PC-9 (cell line): ENCODE data around the gene FITM1. TPM values are rescaled to one million over a fixed set of nuclear protein-coding genes. Genes with fewer than 3 reads are reported as not detected.

Experiments
- BruUV-seq: library from RNA; stranded (reverse); fragments of 400-500 nt; replicated peaks from 2 replicates; lab custom pipeline; 2021; lab: Mats Ljungman, UMichigan
- CTCF ChIA-PET: fragments of 300-600 bp; sonication (Branson Sonifier 250); formaldehyde crosslinking; loops from one replicate; lab custom pipeline; 2022; ENCODE audit warnings: antibody characterized with exemption; lab: Charles Lee
- POLR2A ChIA-PET: fragments of 300-600 bp; sonication (Branson Sonifier 250); formaldehyde crosslinking; loops from one replicate; lab custom pipeline; 2022; ENCODE audit warnings: antibody characterized with exemption; ENCODE audit not compliant: unreplicated experiment; lab: Charles Lee
- DNase-seq, 2 experiments: peaks; one replicate each; pipeline versions ENCODE4 v3.0.0 to v3.0.0-alpha.2; 2015 to 2022; ENCODE audit warnings: mixed read lengths in 1 of 2
- H2AFZ ChIP-seq: fragments of 200-600 bp; sonication (generic); 2 replicates; pipeline ENCODE4 v1.8.1; 2017; ENCODE audit warnings: antibody characterized with exemption
- H3F3A ChIP-seq: fragments of 200-600 bp; sonication (generic); 2 replicates; pipeline ENCODE4 v1.8.1; 2017; ENCODE audit warnings: antibody characterized with exemption, mild to moderate bottlenecking, low read depth; ENCODE audit not compliant: insufficient read depth
- H3K27ac ChIP-seq: fragments of 200-600 bp; sonication (generic); 2 replicates; pipeline ENCODE4 v1.6.1; 2016; ENCODE audit warnings: mixed run types
- H3K27me3 ChIP-seq: fragments of 200-600 bp; sonication (generic); 2 replicates; pipeline ENCODE4 v1.6.1; 2016; ENCODE audit warnings: low read depth, mixed run types; ENCODE audit not compliant: insufficient read depth
- H3K36me3 ChIP-seq: fragments of 200-600 bp; sonication (generic); 2 replicates; pipeline ENCODE4 v1.6.1; 2016; ENCODE audit warnings: low read depth, mixed run types
- H3K4me1 ChIP-seq: fragments of 200-600 bp; sonication (generic); replicated peaks from 2 replicates; pipeline ENCODE4 v1.6.1; 2016; ENCODE audit warnings: mixed run types; ENCODE audit not compliant: insufficient read depth
- H3K4me2 ChIP-seq: fragments of 200-600 bp; sonication (generic); 2 replicates; pipeline ENCODE4 v1.6.1; 2017; ENCODE audit warnings: mixed run types
- H3K4me3 ChIP-seq: fragments of 200-600 bp; sonication (generic); 2 replicates; pipeline ENCODE4 v1.6.1; 2016; ENCODE audit warnings: mixed run types
- H3K79me2 ChIP-seq: fragments of 200-600 bp; sonication (generic); 2 replicates; pipeline ENCODE4 v1.6.1; 2017; ENCODE audit warnings: low read depth, mixed run types
- H3K9me2 ChIP-seq: fragments of 200-600 bp; sonication (generic); 2 replicates; pipeline ENCODE4 v1.8.1; 2017; ENCODE audit warnings: mild to moderate bottlenecking; ENCODE audit not compliant: insufficient read depth
- H3K9me3 ChIP-seq: fragments of 200-600 bp; sonication (generic); 2 replicates; pipeline ENCODE4 v1.8.1; 2016; ENCODE audit warnings: low read depth; ENCODE audit not compliant: insufficient read depth
- H4K20me1 ChIP-seq: fragments of 200-600 bp; sonication (generic); 2 replicates; pipeline ENCODE4 v1.8.1; 2017; ENCODE audit not compliant: insufficient read depth
- EZH2 ChIP-seq: fragments of 200-600 bp; sonication (generic); IDR thresholded peaks from 2 replicates; pipeline ENCODE4 v1.8.0; 2017; ENCODE audit warnings: antibody characterized with exemption, low read depth
- intact Hi-C: fragments of 100-400 bp; cut with micrococcal nuclease; formaldehyde crosslinking; loops from one replicate; pipeline ENCODE4 v1.10.0; 2022; ENCODE audit not compliant: unreplicated experiment
- total RNA-seq: library from RNA; stranded (reverse); gene quantifications from 2 replicates; pipeline ENCODE4 v1.2.3, GENCODE V29; 2021
- TF ChIP-seq, protein P1 (sequence below): fragments of 200-600 bp; sonication (generic); conservative IDR thresholded peaks from 2 replicates; pipeline ENCODE4 v1.6.1; 2017; ENCODE audit warnings: mixed run types, antibody characterized with exemption, mild to moderate bottlenecking, moderate library complexity

The FITM1 gene
- total RNA-seq, 1 experiment from 2014 or later, result 0.72 TPM

DNA sequence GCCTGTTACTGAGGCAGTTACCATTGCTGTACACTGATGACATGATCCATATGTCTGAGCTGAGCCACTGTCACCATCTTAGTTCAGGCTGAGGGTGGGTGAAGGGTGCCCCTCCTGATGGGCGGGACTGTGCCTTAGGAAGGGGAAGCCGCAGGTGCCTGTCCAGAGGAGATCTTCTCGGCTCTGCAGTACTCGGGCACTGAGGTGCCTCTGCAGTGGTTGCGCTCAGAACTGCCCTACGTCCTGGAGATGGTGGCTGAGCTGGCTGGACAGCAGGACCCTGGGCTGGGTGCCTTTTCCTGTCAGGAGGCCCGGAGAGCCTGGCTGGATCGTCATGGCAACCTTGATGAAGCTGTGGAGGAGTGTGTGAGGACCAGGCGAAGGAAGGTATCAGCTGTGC, 20.5 kb downstream of the FITM1 start:
- H3K36me3 ChIP-seq, result no peaks in the 10 kb centered on the region; the same call in 1 of the 2 replicates
- intact Hi-C loops, result no loop called here
- H3K27ac ChIP-seq, result no peak overlapping the region
- H3K4me1 ChIP-seq, result peaks cover 6% of the 10 kb centered on the region; the same call in 1 of the 2 replicates
- no peak for DNase-seq
- H3K4me2 ChIP-seq, result no peak overlapping the region
- no peaks in the 10 kb centered on the region for H4K20me1 ChIP-seq
- H2AFZ ChIP-seq, result no peak overlapping the region
- no TSS peak for BruUV-seq
- no peak for TF ChIP-seq EZH2
- TF ChIP-seq, protein P1, sequence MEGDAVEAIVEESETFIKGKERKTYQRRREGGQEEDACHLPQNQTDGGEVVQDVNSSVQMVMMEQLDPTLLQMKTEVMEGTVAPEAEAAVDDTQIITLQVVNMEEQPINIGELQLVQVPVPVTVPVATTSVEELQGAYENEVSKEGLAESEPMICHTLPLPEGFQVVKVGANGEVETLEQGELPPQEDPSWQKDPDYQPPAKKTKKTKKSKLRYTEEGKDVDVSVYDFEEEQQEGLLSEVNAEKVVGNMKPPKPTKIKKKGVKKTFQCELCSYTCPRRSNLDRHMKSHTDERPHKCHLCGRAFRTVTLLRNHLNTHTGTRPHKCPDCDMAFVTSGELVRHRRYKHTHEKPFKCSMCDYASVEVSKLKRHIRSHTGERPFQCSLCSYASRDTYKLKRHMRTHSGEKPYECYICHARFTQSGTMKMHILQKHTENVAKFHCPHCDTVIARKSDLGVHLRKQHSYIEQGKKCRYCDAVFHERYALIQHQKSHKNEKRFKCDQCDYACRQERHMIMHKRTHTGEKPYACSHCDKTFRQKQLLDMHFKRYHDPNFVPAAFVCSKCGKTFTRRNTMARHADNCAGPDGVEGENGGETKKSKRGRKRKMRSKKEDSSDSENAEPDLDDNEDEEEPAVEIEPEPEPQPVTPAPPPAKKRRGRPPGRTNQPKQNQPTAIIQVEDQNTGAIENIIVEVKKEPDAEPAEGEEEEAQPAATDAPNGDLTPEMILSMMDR, result no peak
- POLR2A ChIA-PET, result no interaction called here
- H3F3A ChIP-seq, result peaks cover 3% of the 10 kb centered on the region; the same call in 1 of the 2 replicates
- no peaks in the 10 kb centered on the region for H3K9me3 ChIP-seq
- no peaks in the 10 kb centered on the region for H3K27me3 ChIP-seq
- CTCF ChIA-PET, result interaction anchor here (1.1 kb wide), 1 partner anchor 10 kb away, joined by 4 read pairs; the partner anchor contains the start of gene IRF9
- H3K9me2 ChIP-seq, result no peaks in the 10 kb centered on the region
- peaks cover 21% of the 10 kb centered on the region for H3K79me2 ChIP-seq
- H3K4me3 ChIP-seq, result no peak overlapping the region

DNA sequence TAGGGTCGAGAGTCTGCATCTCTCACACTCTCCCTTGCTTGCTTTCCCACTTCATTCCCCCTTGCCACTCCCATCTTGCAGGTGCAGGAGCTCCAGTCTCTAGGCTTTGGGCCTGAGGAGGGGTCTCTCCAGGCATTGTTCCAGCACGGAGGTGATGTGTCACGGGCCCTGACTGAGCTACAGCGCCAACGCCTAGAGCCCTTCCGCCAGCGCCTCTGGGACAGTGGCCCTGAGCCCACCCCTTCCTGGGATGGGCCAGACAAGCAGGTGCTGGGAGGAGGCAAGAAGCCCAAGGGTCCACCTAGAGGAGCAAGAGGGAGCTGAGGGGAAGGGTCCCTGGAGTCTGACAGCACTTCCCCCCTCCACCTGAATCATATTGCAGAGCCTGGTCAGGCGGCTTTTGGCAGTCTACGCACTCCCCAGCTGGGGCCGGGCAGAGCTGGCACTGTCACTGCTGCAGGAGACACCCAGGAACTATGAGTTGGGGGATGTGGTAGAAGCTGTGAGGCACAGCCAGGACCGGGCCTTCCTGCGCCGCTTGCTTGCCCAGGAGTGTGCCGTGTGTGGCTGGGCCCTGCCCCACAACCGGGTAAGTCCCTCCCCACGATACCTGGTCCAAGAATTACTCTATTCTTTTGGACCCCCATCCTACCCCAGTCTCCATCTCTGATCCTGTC, 21.1 kb downstream of the FITM1 start:
- H3K9me3 ChIP-seq, result no peaks in the 10 kb centered on the region
- H3K27ac ChIP-seq, result no peak overlapping the region
- BruUV-seq, result no TSS peak
- H3K4me1 ChIP-seq, result peaks cover 6% of the 10 kb centered on the region; the same call in 1 of the 2 replicates
- H2AFZ ChIP-seq, result no peak overlapping the region
- TF ChIP-seq, protein P1, result no peak
- TF ChIP-seq EZH2, result no peak
- no peak overlapping the region for H3K4me2 ChIP-seq
- H3K36me3 ChIP-seq, result no peaks in the 10 kb centered on the region; the same call in 1 of the 2 replicates
- no peaks in the 10 kb centered on the region for H4K20me1 ChIP-seq
- H3K79me2 ChIP-seq, result peaks cover 20% of the 10 kb centered on the region
- peaks cover 3% of the 10 kb centered on the region; the same call in 1 of the 2 replicates for H3F3A ChIP-seq
- intact Hi-C loops, result no loop called here
- H3K4me3 ChIP-seq, result no peak overlapping the region
- ChIA-PET CTCF (interaction anchor here (1.1 kb wide), 1 partner anchor 10 kb away, joined by 4 read pairs; the partner anchor contains the start of gene IRF9), POLR2A (no interaction called here)
- no peaks in the 10 kb centered on the region for H3K9me2 ChIP-seq
- DNase-seq, result no peak
- H3K27me3 ChIP-seq, result no peaks in the 10 kb centered on the region

DNA sequence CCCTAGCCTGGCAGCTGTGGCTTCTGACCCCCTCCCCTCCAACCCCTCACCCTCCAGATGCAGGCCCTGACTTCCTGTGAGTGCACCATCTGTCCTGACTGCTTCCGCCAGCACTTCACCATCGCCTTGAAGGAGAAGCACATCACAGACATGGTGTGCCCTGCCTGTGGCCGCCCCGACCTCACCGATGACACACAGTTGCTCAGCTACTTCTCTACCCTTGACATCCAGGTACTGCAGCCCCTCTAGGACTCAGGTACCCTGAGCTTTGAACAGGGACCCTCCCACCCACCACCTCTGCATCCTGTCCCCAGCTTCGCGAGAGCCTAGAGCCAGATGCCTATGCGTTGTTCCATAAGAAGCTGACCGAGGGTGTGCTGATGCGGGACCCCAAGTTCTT, 24.6 kb downstream of the FITM1 start:
- no peaks in the 10 kb centered on the region for H3K9me3 ChIP-seq
- H3K4me3 ChIP-seq, result no peak overlapping the region
- DNase-seq, result no peak
- no peaks in the 10 kb centered on the region; the same call in 1 of the 2 replicates for H3K36me3 ChIP-seq
- H3F3A ChIP-seq, result no peaks in the 10 kb centered on the region; the same call in 1 of the 2 replicates
- H2AFZ ChIP-seq, result no peak overlapping the region
- H3K4me1 ChIP-seq, result no peaks in the 10 kb centered on the region
- no peaks in the 10 kb centered on the region for H3K79me2 ChIP-seq
- POLR2A ChIA-PET, result no interaction called here
- H3K27ac ChIP-seq, result no peak overlapping the region
- intact Hi-C loops, result no loop called here
- BruUV-seq, result no TSS peak
- no peaks in the 10 kb centered on the region for H3K27me3 ChIP-seq
- H3K9me2 ChIP-seq, result no peaks in the 10 kb centered on the region
- CTCF ChIA-PET, result no interaction called here
- H3K4me2 ChIP-seq, result no peak overlapping the region
- TF ChIP-seq, protein P1, result no peak
- TF ChIP-seq EZH2, result no peak
- H4K20me1 ChIP-seq, result no peaks in the 10 kb centered on the region
